BLaER1 treated with 17β-estradiol and CSF1 and Interleukin-3, amounts not matched to agents 10 nM and 100 nM (cell line): ENCODE measurements around the gene GAST.
"Not testable (repeated sequence)": the region's sequence is repeated elsewhere in the genome, so short reads cannot be mapped to it uniquely, and the experiment has no call there.

Experiments used
- H3K27ac ChIP-seq, 11 experiments: shearing (Covaris generic); formaldehyde crosslinking; 2 replicates each; pipeline ENCODE4 v1.8.1; 2022
- H3K27me3 ChIP-seq, 11 experiments: shearing (Covaris generic); formaldehyde crosslinking; 2 replicates each; pipeline ENCODE4 v1.8.1; 2022
- H3K36me3 ChIP-seq, 11 experiments: shearing (Covaris generic); formaldehyde crosslinking; 2 replicates each; pipeline ENCODE4 v1.8.1; 2022
- H3K4me1 ChIP-seq, 10 experiments: shearing (Covaris generic); formaldehyde crosslinking; 2 replicates each; pipeline ENCODE4 v1.8.1; 2022
- H3K4me2 ChIP-seq, 11 experiments: shearing (Covaris generic); formaldehyde crosslinking; 2 replicates each; pipeline ENCODE4 v1.8.1; 2022
- H3K4me3 ChIP-seq, 10 experiments: shearing (Covaris generic); formaldehyde crosslinking; 2 replicates each; pipeline ENCODE4 v1.8.1; 2022
- H3K9ac ChIP-seq, 11 experiments: shearing (Covaris generic); formaldehyde crosslinking; 2 replicates each; pipeline ENCODE4 v1.8.1; 2022
- H3K9me3 ChIP-seq, 11 experiments: shearing (Covaris generic); formaldehyde crosslinking; replicated peaks in 1 of 11; 2 replicates each; pipeline ENCODE4 v1.8.1; 2022
- H4K20me1 ChIP-seq, 11 experiments: shearing (Covaris generic); formaldehyde crosslinking; 2 replicates each; pipeline ENCODE4 v1.8.1; 2022
- Cebpa-rat ChIP-seq, 11 experiments: shearing (Covaris generic); IDR thresholded peaks; 2 replicates each; pipeline ENCODE4 v1.8.1; 2022

GAST gene

GRCh38 chr17:41695954-41696757, 16.0 kb upstream of the GAST start:
- Histone ChIP-seq H3K9me3 (no peaks in the 10 kb centered on the region), H3K4me1 (peaks cover 20 to 45% (median 35%) of the 10 kb centered on the region in 10 experiments), H4K20me1 (peaks cover 21 to 54% (median 35%) of the 10 kb centered on the region in 11 experiments), H3K4me2 (peak overlapping the region in 6 of 11 experiments; percentile 7 to 81 (median 57); a peak in 9 of 22 replicates), H3K27me3 (no peaks in the 10 kb centered on the region), H3K9ac (peak overlapping the region in 4 of 11 experiments; percentile 40 to 59 (median 50); a peak in 4 of 22 replicates), H3K36me3 (peaks cover 34 to 45% (median 42%) of the 10 kb centered on the region in 11 experiments), H3K4me3 (no peak overlapping the region), H3K27ac (peak overlapping the region in 9 of 11 experiments; percentile 4 to 74 (median 59); a peak in 10 of 22 replicates)
- no peak for TF ChIP-seq Cebpa-rat (IDR thresholded peaks at IDR 0.05)

- peak overlapping the region in 10 of 11 experiments; percentile 11 to 59 (median 34); a peak in 11 of 22 replicates for H3K9ac ChIP-seq
- H3K36me3 ChIP-seq = peaks cover 22 to 33% (median 30%) of the 10 kb centered on the region in 11 experiments
- peak overlapping the region; percentile 28 to 81 (median 49) for H3K4me2 ChIP-seq
- TF ChIP-seq Cebpa-rat (IDR thresholded peaks at IDR 0.05) = no peak
- H3K27ac ChIP-seq = peak overlapping the region in 8 of 11 experiments; percentile 28 to 74 (median 60); a peak in 14 of 22 replicates
- H3K4me1 ChIP-seq = peaks cover 16 to 33% (median 28%) of the 10 kb centered on the region in 10 experiments
- H3K27me3 ChIP-seq = no peaks in the 10 kb centered on the region
- peaks cover 9 to 42% (median 23%) of the 10 kb centered on the region in 11 experiments; a peak in 21 of 22 replicates for H4K20me1 ChIP-seq
- H3K4me3 ChIP-seq = no peak overlapping the region
- H3K9me3 ChIP-seq = no peaks in the 10 kb centered on the region
Measured at GRCh38 chr17:41697122-41697962, 14.8 kb upstream of the GAST start.

- not testable (repeated sequence) for H3K27ac ChIP-seq, H3K9ac ChIP-seq, H4K20me1 ChIP-seq, H3K4me2 ChIP-seq, H3K36me3 ChIP-seq, H3K4me3 ChIP-seq, H3K27me3 ChIP-seq, H3K9me3 ChIP-seq
- peaks cover 16 to 40% (median 26%) of the 10 kb centered on the region in 10 experiments for H3K4me1 ChIP-seq
Measured at GRCh38 chr17:41700843-41701242, 11.3 kb upstream of the GAST start.

- Histone ChIP-seq H3K4me2 (no peak overlapping the region), H3K9me3 (no peaks in the 10 kb centered on the region), H3K4me1 (peaks cover under 1 to 21% (median 9%) of the 10 kb centered on the region in 10 experiments), H3K27me3 (no peaks in the 10 kb centered on the region), H4K20me1 (no peaks in the 10 kb centered on the region), H3K36me3 (no peaks in the 10 kb centered on the region), H3K27ac (no peak overlapping the region), H3K4me3 (no peak overlapping the region), H3K9ac (no peak overlapping the region)
- no peak; a peak in 1 of 22 replicates for TF ChIP-seq Cebpa-rat (IDR thresholded peaks at IDR 0.05)
Measured at GRCh38 chr17:41702712-41703111, 9.4 kb upstream of the GAST start.

- Histone ChIP-seq H3K27me3 (no peaks in the 10 kb centered on the region), H4K20me1 (no peaks in the 10 kb centered on the region), H3K4me1 (peaks cover 0 to 24% (median 19%) of the 10 kb centered on the region in 10 experiments; a peak in 16 of 20 replicates), H3K27ac (peak overlapping the region in 1 of 11 experiments; percentile 18; a peak in 1 of 22 replicates), H3K4me3 (no peak overlapping the region), H3K9me3 (no peaks in the 10 kb centered on the region; a peak in 1 of 22 replicates), H3K36me3 (no peaks in the 10 kb centered on the region), H3K4me2 (peak overlapping the region in 4 of 11 experiments; percentile 5 to 36 (median 10); a peak in 4 of 22 replicates), H3K9ac (no peak overlapping the region; a peak in 1 of 22 replicates)
- no peak for TF ChIP-seq Cebpa-rat (IDR thresholded peaks at IDR 0.05)
Measured at GRCh38 chr17:41705271-41705991, 6.7 kb upstream of the GAST start.

GRCh38 chr17:41707803-41708669, 4.1 kb upstream of the GAST start:
- no peaks in the 10 kb centered on the region for H4K20me1 ChIP-seq
- peak overlapping the region in 1 of 11 experiments; percentile 79; a peak in 1 of 22 replicates for H3K27ac ChIP-seq
- no peak overlapping the region for H3K4me2 ChIP-seq
- no peaks in the 10 kb centered on the region for H3K27me3 ChIP-seq
- no peak for TF ChIP-seq Cebpa-rat (IDR thresholded peaks at IDR 0.05)
- H3K4me1 ChIP-seq = peaks cover 7 to 38% (median 33%) of the 10 kb centered on the region in 10 experiments; a peak in 16 of 20 replicates
- H3K36me3 ChIP-seq = no peaks in the 10 kb centered on the region
- H3K4me3 ChIP-seq = no peak overlapping the region
- no peaks in the 10 kb centered on the region; a peak in 1 of 22 replicates for H3K9me3 ChIP-seq
- H3K9ac ChIP-seq = no peak overlapping the region

- no peaks in the 10 kb centered on the region for H3K36me3 ChIP-seq
- TF ChIP-seq Cebpa-rat (IDR thresholded peaks at IDR 0.05) = peak in 7 of 11 experiments; percentile 24 to 90 (median 67); a peak in 12 of 22 replicates
- H3K27me3 ChIP-seq = no peaks in the 10 kb centered on the region
Measured at GRCh38 chr17:41710472-41711090, 1.6 kb upstream of the GAST start.

More at GRCh38 chr17:41710472-41711090, 1.6 kb upstream of the GAST start:
- Histone ChIP-seq H3K4me3 (no peak overlapping the region), H4K20me1 (no peaks in the 10 kb centered on the region), H3K4me1 (peaks cover 7 to 29% (median 25%) of the 10 kb centered on the region in 10 experiments; a peak in 16 of 20 replicates), H3K27ac (peak overlapping the region in 9 of 11 experiments; percentile 41 to 79 (median 65); a peak in 17 of 22 replicates), H3K9me3 (no peaks in the 10 kb centered on the region; a peak in 1 of 22 replicates), H3K9ac (peak overlapping the region in 4 of 11 experiments; percentile 4 to 61 (median 40); a peak in 5 of 22 replicates), H3K4me2 (peak overlapping the region; percentile 7 to 78 (median 61); a peak in 19 of 22 replicates)
